ENCODE results near the gene MPHOSPH9. TPM values are rescaled to one million over a fixed set of nuclear protein-coding genes. Genes with fewer than 3 reads are reported as not detected.

MPHOSPH9 gene
- total and polyA plus RNA-seq, 2 of the 4 experiments (the other 2 are of a cell fraction): 7.6 to 17.0 TPM

DNA sequence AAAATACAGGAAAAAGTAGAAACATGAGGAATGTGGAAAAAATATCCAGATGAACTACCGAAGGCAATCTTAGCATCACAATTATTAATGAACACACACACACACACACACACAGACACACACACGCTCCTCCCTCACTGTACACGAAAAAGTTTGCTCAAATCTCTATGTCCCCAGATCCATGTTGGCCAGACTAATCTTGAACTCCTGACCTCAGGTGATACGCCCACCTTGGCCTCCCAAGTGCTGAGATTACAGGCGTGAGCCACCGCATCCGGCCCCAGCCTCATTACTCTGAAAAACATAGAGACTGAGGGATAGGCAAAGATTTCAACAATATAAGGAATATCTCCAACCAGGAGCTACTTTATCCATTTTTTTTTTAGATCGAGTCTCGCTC is 99.2 kb downstream of the MPHOSPH9 start:
- ChIA-PET CTCF (no interaction called here), POLR2A (ENCODE audit: unreplicated experiment) (no interaction called here)
- no peaks in the 10 kb centered on the region for H3K9me3 ChIP-seq (ENCODE audit: control insufficient read depth, insufficient read depth, low read length)
- H2BK20ac ChIP-seq (ENCODE audit: low read depth, low read length): no peak overlapping the region
- peaks cover 11% of the 10 kb centered on the region for H3K9me1 ChIP-seq (ENCODE audit: insufficient read depth, low read length)
- no peak overlapping the region for H3K18ac ChIP-seq (ENCODE audit: low read depth, low read length)
- no peak overlapping the region for H4K91ac ChIP-seq (ENCODE audit: insufficient read depth, low read depth, low read length)
- no peak overlapping the region for H2BK15ac ChIP-seq (ENCODE audit: low read depth, low read length)
- H3K4me2 ChIP-seq (ENCODE audit: low read depth, low read length): no peak overlapping the region
- H3K27ac ChIP-seq (ENCODE audit: insufficient read depth, low read length): no peak overlapping the region
- H3K4me3 ChIP-seq (ENCODE audit: insufficient read depth, low read depth, low read length): no peak overlapping the region
- TF ChIP-seq MXI1 (IDR thresholded peaks at IDR 0.05; ENCODE audit: borderline replicate concordance, low read depth, low read length) (no peak), MAFK (IDR thresholded peaks at IDR 0.05; ENCODE audit: low read depth, low read length) (no peak), FOS (IDR thresholded peaks at IDR 0.05; ENCODE audit: low read depth, low read length) (no peak), NFE2L2 (IDR thresholded peaks at IDR 0.05; ENCODE audit: low read depth, low read length) (no peak), RFX5 (IDR thresholded peaks at IDR 0.05; ENCODE audit: low read depth, low read length) (no peak), RCOR1 (IDR thresholded peaks at IDR 0.05; ENCODE audit: insufficient replicate concordance, low read length) (no peak), SMC3 (IDR thresholded peaks at IDR 0.05; ENCODE audit: low read depth, low read length) (no peak), BHLHE40 (IDR thresholded peaks at IDR 0.05; ENCODE audit: low read depth, low read length) (no peak), CHD1 (IDR thresholded peaks at IDR 0.05; ENCODE audit: low read depth, low read length) (no peak), RAD21 (IDR thresholded peaks at IDR 0.05; ENCODE audit: low read length) (no peak), MAZ (IDR thresholded peaks at IDR 0.05; ENCODE audit: borderline replicate concordance, low read depth, low read length) (no peak), CEBPB (IDR thresholded peaks at IDR 0.05; ENCODE audit: low read depth, low read length) (no peak), POLR2A (IDR thresholded peaks at IDR 0.05; ENCODE audit: low read depth, low read length) (no peak)
- TF ChIP-seq, protein P1, sequence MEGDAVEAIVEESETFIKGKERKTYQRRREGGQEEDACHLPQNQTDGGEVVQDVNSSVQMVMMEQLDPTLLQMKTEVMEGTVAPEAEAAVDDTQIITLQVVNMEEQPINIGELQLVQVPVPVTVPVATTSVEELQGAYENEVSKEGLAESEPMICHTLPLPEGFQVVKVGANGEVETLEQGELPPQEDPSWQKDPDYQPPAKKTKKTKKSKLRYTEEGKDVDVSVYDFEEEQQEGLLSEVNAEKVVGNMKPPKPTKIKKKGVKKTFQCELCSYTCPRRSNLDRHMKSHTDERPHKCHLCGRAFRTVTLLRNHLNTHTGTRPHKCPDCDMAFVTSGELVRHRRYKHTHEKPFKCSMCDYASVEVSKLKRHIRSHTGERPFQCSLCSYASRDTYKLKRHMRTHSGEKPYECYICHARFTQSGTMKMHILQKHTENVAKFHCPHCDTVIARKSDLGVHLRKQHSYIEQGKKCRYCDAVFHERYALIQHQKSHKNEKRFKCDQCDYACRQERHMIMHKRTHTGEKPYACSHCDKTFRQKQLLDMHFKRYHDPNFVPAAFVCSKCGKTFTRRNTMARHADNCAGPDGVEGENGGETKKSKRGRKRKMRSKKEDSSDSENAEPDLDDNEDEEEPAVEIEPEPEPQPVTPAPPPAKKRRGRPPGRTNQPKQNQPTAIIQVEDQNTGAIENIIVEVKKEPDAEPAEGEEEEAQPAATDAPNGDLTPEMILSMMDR (conservative IDR thresholded peaks at IDR 0.05; ENCODE audit: low read depth, low read length): no peak
- TF ChIP-seq, protein P2, sequence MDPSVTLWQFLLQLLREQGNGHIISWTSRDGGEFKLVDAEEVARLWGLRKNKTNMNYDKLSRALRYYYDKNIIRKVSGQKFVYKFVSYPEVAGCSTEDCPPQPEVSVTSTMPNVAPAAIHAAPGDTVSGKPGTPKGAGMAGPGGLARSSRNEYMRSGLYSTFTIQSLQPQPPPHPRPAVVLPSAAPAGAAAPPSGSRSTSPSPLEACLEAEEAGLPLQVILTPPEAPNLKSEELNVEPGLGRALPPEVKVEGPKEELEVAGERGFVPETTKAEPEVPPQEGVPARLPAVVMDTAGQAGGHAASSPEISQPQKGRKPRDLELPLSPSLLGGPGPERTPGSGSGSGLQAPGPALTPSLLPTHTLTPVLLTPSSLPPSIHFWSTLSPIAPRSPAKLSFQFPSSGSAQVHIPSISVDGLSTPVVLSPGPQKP (IDR thresholded peaks at IDR 0.05; ENCODE audit: borderline replicate concordance, low read depth, low read length): no peak
- TF ChIP-seq, protein P3, sequence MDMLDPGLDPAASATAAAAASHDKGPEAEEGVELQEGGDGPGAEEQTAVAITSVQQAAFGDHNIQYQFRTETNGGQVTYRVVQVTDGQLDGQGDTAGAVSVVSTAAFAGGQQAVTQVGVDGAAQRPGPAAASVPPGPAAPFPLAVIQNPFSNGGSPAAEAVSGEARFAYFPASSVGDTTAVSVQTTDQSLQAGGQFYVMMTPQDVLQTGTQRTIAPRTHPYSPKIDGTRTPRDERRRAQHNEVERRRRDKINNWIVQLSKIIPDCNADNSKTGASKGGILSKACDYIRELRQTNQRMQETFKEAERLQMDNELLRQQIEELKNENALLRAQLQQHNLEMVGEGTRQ (IDR thresholded peaks at IDR 0.05; ENCODE audit: low read depth, low read length): no peak
- no peak overlapping the region for H3K23ac ChIP-seq (ENCODE audit: low read depth, low read length)
- peaks cover 9% of the 10 kb centered on the region for H3K4me1 ChIP-seq (ENCODE audit: control insufficient read depth, insufficient read depth, low read length)
- no peak overlapping the region for H4K8ac ChIP-seq (ENCODE audit: low read depth in 2 of 2, low read length in 2 of 2)
- no peak overlapping the region for H3K56ac ChIP-seq (ENCODE audit: extremely low read depth, insufficient read depth, low read length)
- no peak overlapping the region for H3K9ac ChIP-seq (ENCODE audit: low read depth, low read length)
- H2BK5ac ChIP-seq (ENCODE audit: low read depth, low read length, poor library complexity, severe bottlenecking): no peak overlapping the region
- H3K27me3 ChIP-seq (ENCODE audit: control insufficient read depth, insufficient read depth, low read length): no peaks in the 10 kb centered on the region
- peaks cover 6% of the 10 kb centered on the region; the same call in 1 of the 2 replicates for H4K20me1 ChIP-seq (ENCODE audit: insufficient read depth, low read length)
- no peak overlapping the region for H2AFZ ChIP-seq (replicated peaks; ENCODE audit: low read length, poor library complexity)
- no peak overlapping the region for H3K14ac ChIP-seq (replicated peaks; ENCODE audit: low read depth, low read length)
- no peak overlapping the region for H2AK9ac ChIP-seq (replicated peaks; ENCODE audit: low read depth, low read length, poor library complexity)
- H3K79me1 ChIP-seq (ENCODE audit: low read depth in 1 of 2, low read length in 2 of 2): peaks cover 10 to 37% of the 10 kb centered on the region in 2 experiments
- H3K4ac ChIP-seq (ENCODE audit: low read depth, low read length): no peak overlapping the region
- H3K36me3 ChIP-seq (ENCODE audit: control insufficient read depth, insufficient read depth, low read length): peaks cover 7% of the 10 kb centered on the region
- H4K5ac ChIP-seq (ENCODE audit: low read depth, low read length): no peak overlapping the region
- dilution Hi-C loops (cut with HindIII; ENCODE audit: low sequenced_read_pairs, unreplicated experiment) (no loop called here), in situ Hi-C loops (cut with MboI; ENCODE audit: low sequenced_read_pairs) (no loop called here), intact Hi-C loops (cut with micrococcal nuclease) (no loop called here)
- no TSS peak for BruUV-seq (replicated peaks)
- DNase-seq (no peak), ATAC-seq (ENCODE audit: low read depth) (no peak)
- 83% methylated on average over 4 of the region's 9 CpGs; no CpG with 5 or more reads in 1 of the 2 experiments for WGBS, 2 experiments (ENCODE audit: extremely low coverage in 2 of 2, insufficient read length in 1 of 2)
- H2AK5ac ChIP-seq (ENCODE audit: low read depth, low read length): no peak overlapping the region
- H2BK120ac ChIP-seq (ENCODE audit: low read depth, low read length): no peak overlapping the region

Data from IMR-90 (cell line).